GM21526 (cell line): ENCODE results near the gene BRAF.
"Not testable (repeated sequence)": the region's sequence is repeated elsewhere in the genome, so short reads cannot be mapped to it uniquely, and the experiment has no call there.

ENCODE experiments used
- ATAC-seq: cut with Tn5 transposase; IDR thresholded peaks from one replicate; pipeline ENCODE4 v1.9.1; 2021; ENCODE audit warnings: moderate library complexity; ENCODE audit not compliant: unreplicated experiment, low FRiP score

BRAF gene

GRCh38 chr7:140671966-140672365 lies 252.8 kb downstream of the BRAF start:
- no peak for ATAC-seq

GRCh38 chr7:140670343-140670935 lies 254.3 kb downstream of the BRAF start:
- no peak for ATAC-seq

GRCh38 chr7:140669862-140670261 lies 254.9 kb downstream of the BRAF start:
- ATAC-seq, result not testable (repeated sequence)

GRCh38 chr7:140669352-140669751 lies 255.4 kb downstream of the BRAF start:
- no peak for ATAC-seq
